ENCODE measurements around the gene EPSTI1. TPM values are rescaled to one million over a fixed set of nuclear protein-coding genes. Genes with fewer than 3 reads are reported as not detected.

EPSTI1 gene
- total and polyA plus RNA-seq, 2 experiments from 2014 or later = 1.5 to 2.5 TPM

DNA sequence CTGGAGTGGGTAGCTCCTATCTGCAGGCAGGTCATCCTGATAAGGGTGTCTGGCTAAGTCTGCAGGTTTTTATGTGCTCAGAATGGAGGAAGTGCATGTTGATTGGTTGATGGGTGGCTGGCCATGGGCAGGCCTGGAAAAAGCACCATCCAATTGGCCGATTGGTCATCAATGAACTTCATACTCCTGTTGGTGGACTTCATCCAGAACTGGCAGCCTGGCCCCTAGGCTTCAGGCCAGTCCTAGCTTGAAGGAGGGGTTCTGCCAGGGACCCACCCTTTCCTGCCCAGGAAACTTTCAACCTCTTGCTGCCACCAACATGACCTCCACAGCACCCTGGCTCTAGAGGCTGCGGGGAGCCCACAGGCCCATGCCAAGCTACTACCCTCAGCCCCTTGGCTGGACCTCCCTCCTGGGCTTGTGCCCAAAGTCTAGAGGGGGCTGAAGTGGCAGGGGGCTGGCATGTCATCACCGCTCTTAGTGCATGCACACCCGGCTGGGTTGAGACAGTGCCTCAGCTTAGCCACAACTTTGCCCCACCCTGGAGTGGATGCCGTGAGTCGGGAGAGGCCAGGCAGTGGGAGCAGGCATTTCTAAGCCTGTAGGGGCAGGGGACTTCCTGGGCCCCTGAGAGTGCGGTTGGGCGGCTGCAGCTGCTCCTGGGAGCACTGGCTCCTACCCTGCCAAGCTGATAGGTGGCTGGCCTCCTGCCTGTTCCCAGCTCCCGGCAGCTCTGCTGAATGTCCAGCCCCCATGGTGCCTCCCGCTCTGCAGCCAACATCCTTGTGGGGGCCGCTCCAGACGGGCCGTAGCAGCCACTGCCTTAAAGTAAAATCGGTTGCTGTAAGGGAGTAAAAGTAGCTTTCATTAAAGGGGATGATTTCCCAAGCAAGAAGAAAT, 44.6 kb upstream of the EPSTI1 start:
- DNase-seq = no peak
- no peaks in the 10 kb centered on the region for H3K9me3 ChIP-seq (ENCODE audit: low read depth)
- no peaks in the 10 kb centered on the region for H3K27me3 ChIP-seq (replicated peaks; ENCODE audit: insufficient read depth)
- H3K79me2 ChIP-seq (ENCODE audit: insufficient read depth) = peaks cover 91% of the 10 kb centered on the region
- H3K4me2 ChIP-seq (ENCODE audit: unreplicated experiment) = no peak overlapping the region
- H3K9ac ChIP-seq = no peak overlapping the region
- in situ Hi-C loops (cut with MboI) = no loop called here
- peaks cover 3% of the 10 kb centered on the region; the same call in 1 of the 2 replicates for H3K4me1 ChIP-seq (ENCODE audit: insufficient read depth)
- H3K27ac ChIP-seq = no peak overlapping the region
- 0 out of 2 replicates have a peak, but pooled peaks cover 4% of the 10 kb centered on the region for H3K36me3 ChIP-seq (ENCODE audit: low read depth)
- H4K20me1 ChIP-seq (ENCODE audit: insufficient read depth) = no peaks in the 10 kb centered on the region
- H2AFZ ChIP-seq = no peak overlapping the region
- WGBS, 2 experiments (ENCODE audit: low coverage in 1 of 2, low lambda C conversion rate in 2 of 2, missing lambda C conversion rate in 2 of 2) = 95 to 96% methylated on average over 14 of the region's 14 CpGs
- no peaks in the 10 kb centered on the region for H3K9me2 ChIP-seq (ENCODE audit: insufficient read depth)
- TF ChIP-seq EZH2phosphoT487 (IDR thresholded peaks at IDR 0.05; ENCODE audit: insufficient read depth, low read depth) = no peak
- no peak for TF ChIP-seq EZH2 (IDR thresholded peaks at IDR 0.05; ENCODE audit: insufficient read depth, poor library complexity, severe bottlenecking)
- H3K4me3 ChIP-seq = no peak overlapping the region
- H3F3A ChIP-seq (ENCODE audit: insufficient read depth) = no peaks in the 10 kb centered on the region

DNA sequence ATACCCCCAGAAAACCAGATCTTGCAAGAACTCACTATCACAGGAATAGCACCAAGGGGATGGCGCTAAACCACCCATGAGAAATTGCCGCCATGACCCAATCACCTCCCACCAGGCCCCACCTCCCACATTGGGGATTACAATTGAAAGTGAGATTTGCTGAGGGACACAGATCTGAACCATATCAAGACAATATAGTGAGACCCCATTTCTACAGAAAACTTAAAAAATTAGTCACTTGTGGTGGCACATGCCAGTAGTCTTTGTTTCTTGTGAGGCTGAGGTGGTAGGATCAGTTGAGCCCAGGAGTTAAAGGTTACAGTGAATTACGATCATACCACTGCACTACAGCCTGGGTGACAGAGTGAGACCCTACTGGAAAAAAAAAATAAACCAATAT, 41.0 kb upstream of the EPSTI1 start:
- in situ Hi-C loops (cut with MboI) = no loop called here
- Histone ChIP-seq H3F3A (ENCODE audit: insufficient read depth) (no peaks in the 10 kb centered on the region), H3K9me2 (ENCODE audit: insufficient read depth) (no peaks in the 10 kb centered on the region), H3K79me2 (ENCODE audit: insufficient read depth) (peaks cover 95% of the 10 kb centered on the region), H3K9me3 (ENCODE audit: low read depth) (no peaks in the 10 kb centered on the region), H3K9ac (no peak overlapping the region), H2AFZ (no peak overlapping the region), H3K4me1 (ENCODE audit: insufficient read depth) (no peaks in the 10 kb centered on the region), H3K36me3 (ENCODE audit: low read depth) (0 out of 2 replicates have a peak, but pooled peaks cover 9% of the 10 kb centered on the region), H3K4me2 (ENCODE audit: unreplicated experiment) (no peak overlapping the region), H3K27ac (no peak overlapping the region), H3K4me3 (no peak overlapping the region), H4K20me1 (ENCODE audit: insufficient read depth) (no peaks in the 10 kb centered on the region), H3K27me3 (replicated peaks; ENCODE audit: insufficient read depth) (no peaks in the 10 kb centered on the region)
- WGBS, 2 experiments (ENCODE audit: low coverage in 1 of 2, low lambda C conversion rate in 2 of 2, missing lambda C conversion rate in 2 of 2) = 98 to 100% methylated on average over 3 of the region's 3 CpGs
- no peak for DNase-seq
- TF ChIP-seq EZH2phosphoT487 (IDR thresholded peaks at IDR 0.05; ENCODE audit: insufficient read depth, low read depth) = no peak
- TF ChIP-seq EZH2 (IDR thresholded peaks at IDR 0.05; ENCODE audit: insufficient read depth, poor library complexity, severe bottlenecking) = no peak

DNA sequence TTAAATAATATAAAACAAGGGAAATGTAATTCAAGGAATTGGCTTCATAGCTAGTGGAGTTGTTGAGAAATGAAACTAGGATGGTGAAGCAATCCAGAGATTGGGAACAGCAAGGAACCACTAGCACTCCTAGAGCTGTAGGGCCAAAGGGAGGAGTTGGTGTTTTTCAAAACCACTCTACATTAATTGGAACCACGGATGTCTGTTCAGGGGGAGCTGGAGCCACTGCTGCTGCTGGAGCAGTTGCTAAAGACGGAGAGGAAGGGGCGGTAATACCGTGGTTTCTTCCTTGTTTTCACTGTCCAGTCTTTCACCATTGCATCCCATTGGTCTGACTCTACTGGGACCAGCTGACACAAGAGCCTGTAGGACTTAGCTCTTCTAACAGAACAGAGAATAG, 39.8 kb upstream of the EPSTI1 start:
- no peaks in the 10 kb centered on the region for H3K4me1 ChIP-seq (ENCODE audit: insufficient read depth)
- H3K9ac ChIP-seq = no peak overlapping the region
- no peak overlapping the region for H3K4me2 ChIP-seq (ENCODE audit: unreplicated experiment)
- H2AFZ ChIP-seq = no peak overlapping the region
- H3K27ac ChIP-seq = no peak overlapping the region
- TF ChIP-seq EZH2 (IDR thresholded peaks at IDR 0.05; ENCODE audit: insufficient read depth, poor library complexity, severe bottlenecking) (no peak), EZH2phosphoT487 (IDR thresholded peaks at IDR 0.05; ENCODE audit: insufficient read depth, low read depth) (no peak)
- H3K9me3 ChIP-seq (ENCODE audit: low read depth) = no peaks in the 10 kb centered on the region
- no peak for DNase-seq
- 72 to 76% methylated on average over 4 of the region's 4 CpGs for WGBS, 2 experiments (ENCODE audit: low coverage in 1 of 2, low lambda C conversion rate in 2 of 2, missing lambda C conversion rate in 2 of 2)
- 0 out of 2 replicates have a peak, but pooled peaks cover 5% of the 10 kb centered on the region for H3K36me3 ChIP-seq (ENCODE audit: low read depth)
- no peaks in the 10 kb centered on the region for H4K20me1 ChIP-seq (ENCODE audit: insufficient read depth)
- no peaks in the 10 kb centered on the region for H3F3A ChIP-seq (ENCODE audit: insufficient read depth)
- in situ Hi-C loops (cut with MboI) = no loop called here
- H3K4me3 ChIP-seq = no peak overlapping the region
- H3K9me2 ChIP-seq (ENCODE audit: insufficient read depth) = no peaks in the 10 kb centered on the region
- H3K27me3 ChIP-seq (replicated peaks; ENCODE audit: insufficient read depth) = no peaks in the 10 kb centered on the region
- H3K79me2 ChIP-seq (ENCODE audit: insufficient read depth) = peaks cover 95% of the 10 kb centered on the region

DNA sequence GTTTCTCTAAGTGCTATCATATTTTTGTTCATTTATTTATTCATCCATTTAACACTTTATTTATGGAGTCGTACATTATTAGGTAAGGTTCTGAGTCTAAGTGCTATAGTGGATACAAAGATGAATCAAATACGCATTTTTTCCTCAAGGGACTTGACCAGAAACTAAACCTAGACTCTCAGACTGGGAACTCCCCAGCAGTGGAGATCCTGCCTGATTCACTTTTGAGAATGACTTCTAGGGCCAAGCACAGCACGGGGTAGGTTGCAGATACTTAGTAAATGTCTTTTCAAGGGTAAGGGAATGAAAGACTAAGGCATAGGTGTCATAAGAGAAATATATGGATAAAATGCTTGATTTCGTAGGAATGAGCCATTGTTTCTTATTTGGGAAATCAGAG, 38.5 kb upstream of the EPSTI1 start:
- 95 to 100% methylated on average over 4 of the region's 4 CpGs for WGBS, 2 experiments (ENCODE audit: low coverage in 1 of 2, low lambda C conversion rate in 2 of 2, missing lambda C conversion rate in 2 of 2)
- Histone ChIP-seq H3K9me2 (ENCODE audit: insufficient read depth) (no peaks in the 10 kb centered on the region), H3K79me2 (ENCODE audit: insufficient read depth) (peaks cover 95% of the 10 kb centered on the region), H3K36me3 (ENCODE audit: low read depth) (0 out of 2 replicates have a peak, but pooled peaks cover 5% of the 10 kb centered on the region), H3K9me3 (ENCODE audit: low read depth) (no peaks in the 10 kb centered on the region), H3K4me2 (ENCODE audit: unreplicated experiment) (no peak overlapping the region), H3K27ac (no peak overlapping the region), H3F3A (ENCODE audit: insufficient read depth) (no peaks in the 10 kb centered on the region), H3K9ac (no peak overlapping the region), H3K4me3 (no peak overlapping the region), H3K4me1 (ENCODE audit: insufficient read depth) (0 out of 2 replicates have a peak, but pooled peaks cover 9% of the 10 kb centered on the region), H3K27me3 (replicated peaks; ENCODE audit: insufficient read depth) (no peaks in the 10 kb centered on the region), H4K20me1 (ENCODE audit: insufficient read depth) (no peaks in the 10 kb centered on the region), H2AFZ (no peak overlapping the region)
- no peak for DNase-seq
- in situ Hi-C loops (cut with MboI) = no loop called here
- no peak for TF ChIP-seq EZH2phosphoT487 (IDR thresholded peaks at IDR 0.05; ENCODE audit: insufficient read depth, low read depth)
- TF ChIP-seq EZH2 (IDR thresholded peaks at IDR 0.05; ENCODE audit: insufficient read depth, poor library complexity, severe bottlenecking) = no peak

All from GM23248 (cell line).